Endothelial cell of umbilical vein (primary cell): Measurements from ENCODE around the gene CFAP57. TPM values are rescaled to one million over a fixed set of nuclear protein-coding genes. Genes with fewer than 3 reads are reported as not detected.
A peak's percentile ranks its signal among the peaks of the same experiment; 100 is the strongest.

Experiments
- BruUV-seq: library from RNA; stranded (reverse); fragments of 400-500 nt; replicated peaks from 2 replicates; lab custom pipeline; 2021; lab: Mats Ljungman, UMichigan
- CTCF ChIA-PET: fragments of 300-600, 350-600 bp; sonication (Branson Sonifier 250); formaldehyde crosslinking; loops from one replicate; lab custom pipeline; 2021; ENCODE audit warnings: antibody characterized with exemption, inconsistent platforms; lab: Charles Lee
- POLR2A ChIA-PET: fragments of 300-600, 350-600 bp; sonication (Branson Sonifier 250); formaldehyde crosslinking; loops from one replicate; lab custom pipeline; 2021; ENCODE audit warnings: antibody characterized with exemption, inconsistent platforms; lab: Charles Lee
- DNase-seq: peaks from one replicate; pipeline ENCODE4 v3.0.0-alpha.2; 2011; ENCODE audit warnings: low read depth, low spot score
- FAIRE-seq: peaks from 2 replicates; lab custom pipeline; 2011; peaks lifted over from hg19 to GRCh38; lab: Jason Lieb, UNC
- H2AFZ ChIP-seq: 2 replicates; pipeline ENCODE4 v1.6.0; 2012; ENCODE audit warnings: low read depth, low read length, control low read depth, inconsistent platforms
- H3K27ac ChIP-seq: 2 replicates; pipeline ENCODE4 v1.5.1; 2011; ENCODE audit warnings: low read depth, mild to moderate bottlenecking, control low read depth, low read length, moderate library complexity; ENCODE audit not compliant: insufficient read depth
- H3K27me3 ChIP-seq, 2 experiments: 2 replicates each; pipeline versions ENCODE4 v1.6.0 to v1.6.1; 2011; ENCODE audit warnings: low read length in 2 of 2, mixed read lengths in 1 of 2; ENCODE audit not compliant: control insufficient read depth in 2 of 2, insufficient read depth in 2 of 2
- H3K36me3 ChIP-seq, 2 experiments: 2 replicates in 1 of 2; 3 replicates in 1 of 2; pipeline ENCODE4 v1.5.1; 2011; ENCODE audit warnings: low read length in 2 of 2, mild to moderate bottlenecking in 1 of 2, moderate library complexity in 1 of 2; ENCODE audit not compliant: control insufficient read depth in 2 of 2, insufficient read depth in 2 of 2; ENCODE audit errors: extremely low read depth in 1 of 2
- H3K4me1 ChIP-seq: 3 replicates; pipeline ENCODE4 v1.5.1; 2011; ENCODE audit warnings: mild to moderate bottlenecking, low read length; ENCODE audit not compliant: control insufficient read depth, insufficient read depth; ENCODE audit errors: extremely low read depth
- H3K4me2 ChIP-seq: 2 replicates; pipeline ENCODE4 v1.6.1; 2011; ENCODE audit warnings: low read length, control low read depth, mixed read lengths; ENCODE audit not compliant: insufficient read depth
- H3K4me3 ChIP-seq, 3 experiments: fragments of 200-600 bp in 1 of 3; sonication (generic), shearing (Covaris generic) in 1 of 3; replicated peaks in 1 of 3; 2 replicates each; pipeline ENCODE4 v1.5.1; 2011 to 2016; ENCODE audit warnings: control low read depth in 3 of 3, low read length in 3 of 3, mild to moderate bottlenecking in 2 of 3, inconsistent platforms in 1 of 3, low read depth in 1 of 3, moderate library complexity in 1 of 3; ENCODE audit not compliant: insufficient read depth in 1 of 3
- H3K79me2 ChIP-seq: 2 replicates; pipeline ENCODE4 v1.6.0; 2012; ENCODE audit warnings: low read length, inconsistent platforms; ENCODE audit not compliant: control insufficient read depth, insufficient read depth
- H3K9ac ChIP-seq: replicated peaks from 2 replicates; pipeline ENCODE3; 2011; ENCODE audit warnings: low read length, control low read depth; ENCODE audit not compliant: insufficient read depth; ENCODE audit errors: extremely low read depth
- H3K9me1 ChIP-seq: replicated peaks from 3 replicates; pipeline ENCODE4 v1.6.0; 2011; ENCODE audit warnings: mild to moderate bottlenecking, low read length; ENCODE audit not compliant: control insufficient read depth, insufficient read depth; ENCODE audit errors: extremely low read depth
- H3K9me3 ChIP-seq: replicated peaks from 2 replicates; pipeline ENCODE4 v1.5.1; 2012; ENCODE audit warnings: low read length, inconsistent platforms; ENCODE audit not compliant: control insufficient read depth, insufficient read depth
- H4K20me1 ChIP-seq: replicated peaks from 2 replicates; pipeline ENCODE3; 2011; ENCODE audit warnings: mild to moderate bottlenecking, low read length; ENCODE audit not compliant: control insufficient read depth, insufficient read depth; ENCODE audit errors: extremely low read depth
- EZH2 ChIP-seq: IDR thresholded peaks from 2 replicates; pipeline ENCODE4 v1.6.1; 2012; ENCODE audit warnings: borderline replicate concordance, low read depth, mild to moderate bottlenecking, moderate library complexity, low read length, inconsistent platforms; ENCODE audit not compliant: severe bottlenecking
- FOS ChIP-seq: IDR thresholded peaks from 2 replicates; pipeline ENCODE4 v1.6.1; 2011; ENCODE audit warnings: mild to moderate bottlenecking, low read length, moderate library complexity, borderline replicate concordance; ENCODE audit not compliant: insufficient read depth
- GATA2 ChIP-seq: IDR thresholded peaks from 2 replicates; pipeline ENCODE4 v1.7.0; 2011; ENCODE audit warnings: low read depth, mild to moderate bottlenecking, moderate library complexity, mixed read lengths, low read length; ENCODE audit not compliant: insufficient read length, insufficient read depth
- JUN ChIP-seq: IDR thresholded peaks from 2 replicates; pipeline ENCODE4 v1.6.1; 2011; ENCODE audit warnings: borderline replicate concordance, low read depth; ENCODE audit not compliant: insufficient read length, insufficient read depth
- MYC ChIP-seq: IDR thresholded peaks from one replicate; pipeline ENCODE4 v1.6.1; 2011; ENCODE audit warnings: mild to moderate bottlenecking, low read depth, low read length
- POLR2A ChIP-seq: IDR thresholded peaks from 2 replicates; pipeline ENCODE4 v1.6.1; 2012; ENCODE audit warnings: low read depth, mild to moderate bottlenecking, control low read depth, low read length
- POLR2AphosphoS5 ChIP-seq: IDR thresholded peaks from 2 replicates; pipeline ENCODE4 v1.6.1; 2012; ENCODE audit warnings: low read depth, mild to moderate bottlenecking, control low read depth, low read length, moderate library complexity; ENCODE audit not compliant: insufficient read depth
- dilution Hi-C: fragments of 300-500 bp; cut with MboI; formaldehyde crosslinking; loops from one replicate; pipeline ENCODE4 v1.15.0; 2019; ENCODE audit warnings: low sequenced_read_pairs; ENCODE audit not compliant: extremely low pct_ligation_motif_present
- intact Hi-C: fragments of 100-400 bp; cut with micrococcal nuclease; formaldehyde crosslinking; loops from one replicate; pipeline ENCODE4 v1.10.0; 2022
- polyA plus RNA-seq, 4 experiments: library from polyadenylated mRNA; depleted of rRNA in 3 of 4; stranded (reverse) in 3 of 4; unstranded in 1 of 4; fragments of >200 nt; gene quantifications; 2 replicates each; pipeline versions ENCODE4 v1.2.1 to v1.2.3, GENCODE V29; 2011 to 2012; ENCODE audit warnings: missing spikeins in 1 of 4
- total RNA-seq: library from RNA; stranded (reverse); gene quantifications from 2 replicates; pipeline ENCODE4 v1.2.3, GENCODE V29; 2021
- TF ChIP-seq, protein P1 (sequence below): IDR thresholded peaks from 2 replicates; pipeline ENCODE4 v1.6.1; 2011; ENCODE audit not compliant: insufficient read depth, insufficient read length
- TF ChIP-seq, protein P2 (sequence below), 2 donors: IDR thresholded peaks; 1 replicate in 1 of 2; 2 replicates in 1 of 2; pipeline ENCODE4 v1.5.1; 2011; ENCODE audit warnings: low read length in 2 of 2, mild to moderate bottlenecking in 2 of 2, moderate library complexity in 2 of 2, control low read depth in 1 of 2, inconsistent platforms in 1 of 2, low read depth in 1 of 2; ENCODE audit not compliant: insufficient read depth in 1 of 2; ENCODE audit errors: extremely low read depth in 1 of 2

Gene CFAP57
- total and polyA plus RNA-seq, 2 donors (not counting 3 experiments of a cell fraction or from before 2014, with no cell fraction given), result 0.88 to 0.91 TPM

DNA sequence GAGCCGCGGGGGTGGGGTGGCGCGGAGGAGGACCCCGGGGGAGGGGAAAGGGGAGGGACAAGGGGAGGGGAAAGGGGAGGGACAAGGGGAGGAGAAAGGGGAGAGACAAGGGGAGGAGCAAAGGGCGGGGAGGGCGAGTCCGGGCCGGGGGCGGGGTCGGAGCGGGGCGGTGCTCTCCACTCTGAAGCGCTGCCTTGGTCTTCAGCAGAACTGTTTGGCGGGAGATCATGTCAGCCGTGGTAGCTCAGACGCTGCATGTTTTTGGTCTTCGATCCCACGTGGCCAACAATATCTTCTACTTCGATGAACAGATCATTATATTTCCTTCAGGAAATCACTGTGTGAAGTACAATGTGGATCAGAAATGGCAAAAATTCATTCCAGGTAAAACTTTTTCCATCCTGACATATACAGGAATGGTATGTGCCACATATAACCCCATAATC is 420 bp downstream of the CFAP57 start:
- CTCF ChIA-PET, result interaction anchor here (1.7 to 2.3 kb wide), 5 partner anchors 33 to 259 kb away, joined by 6 to 14 read pairs (median 9); no protein-coding TSS in a partner anchor
- H3K27ac ChIP-seq, result peak overlapping the region; percentile 30

DNA sequence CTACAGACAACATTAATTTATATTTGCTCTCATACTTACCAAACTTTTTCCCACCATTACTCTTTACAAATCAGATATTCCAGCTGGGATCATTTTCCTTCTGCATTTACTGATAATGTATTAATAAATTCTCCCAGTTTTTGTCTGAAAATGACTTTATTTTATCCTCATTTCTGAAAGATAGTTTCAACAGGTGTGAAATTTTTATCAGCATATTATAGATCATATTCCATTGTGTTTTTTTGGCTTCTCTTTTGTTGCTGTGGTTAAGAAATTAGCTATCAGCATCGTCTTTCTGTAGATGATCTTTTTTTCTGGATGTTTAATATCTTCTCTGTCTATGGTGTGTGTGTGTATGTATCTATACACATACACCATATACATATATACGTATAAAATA is 2.7 kb downstream of the CFAP57 start:
- Histone ChIP-seq H3K4me3 (no peak overlapping the region), H3K27me3 (peaks cover 0 to 4% of the 10 kb centered on the region in 2 experiments), H2AFZ (no peak overlapping the region), H3K9ac (no peak overlapping the region), H3K27ac (no peak overlapping the region), H3K4me1 (peaks cover 12% of the 10 kb centered on the region), H3K79me2 (peaks cover 21% of the 10 kb centered on the region), H3K4me2 (no peak overlapping the region), H3K36me3 (peaks cover 0 to 2% of the 10 kb centered on the region in 2 experiments), H4K20me1 (no peaks in the 10 kb centered on the region), H3K9me1 (no peaks in the 10 kb centered on the region), H3K9me3 (no peaks in the 10 kb centered on the region)
- intact Hi-C loops (no loop called here), dilution Hi-C loops (no loop called here)
- no peak for DNase-seq
- BruUV-seq, result no TSS peak
- POLR2A ChIA-PET, result no interaction called here
- CTCF ChIA-PET, result no interaction called here
- no peak for FAIRE-seq
- TF ChIP-seq POLR2AphosphoS5 (no peak), JUN (no peak), MYC (no peak), GATA2 (no peak), EZH2 (no peak), POLR2A (no peak), FOS (no peak)
- TF ChIP-seq, protein P1, sequence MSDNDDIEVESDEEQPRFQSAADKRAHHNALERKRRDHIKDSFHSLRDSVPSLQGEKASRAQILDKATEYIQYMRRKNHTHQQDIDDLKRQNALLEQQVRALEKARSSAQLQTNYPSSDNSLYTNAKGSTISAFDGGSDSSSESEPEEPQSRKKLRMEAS, result no peak
- TF ChIP-seq, protein P2, sequence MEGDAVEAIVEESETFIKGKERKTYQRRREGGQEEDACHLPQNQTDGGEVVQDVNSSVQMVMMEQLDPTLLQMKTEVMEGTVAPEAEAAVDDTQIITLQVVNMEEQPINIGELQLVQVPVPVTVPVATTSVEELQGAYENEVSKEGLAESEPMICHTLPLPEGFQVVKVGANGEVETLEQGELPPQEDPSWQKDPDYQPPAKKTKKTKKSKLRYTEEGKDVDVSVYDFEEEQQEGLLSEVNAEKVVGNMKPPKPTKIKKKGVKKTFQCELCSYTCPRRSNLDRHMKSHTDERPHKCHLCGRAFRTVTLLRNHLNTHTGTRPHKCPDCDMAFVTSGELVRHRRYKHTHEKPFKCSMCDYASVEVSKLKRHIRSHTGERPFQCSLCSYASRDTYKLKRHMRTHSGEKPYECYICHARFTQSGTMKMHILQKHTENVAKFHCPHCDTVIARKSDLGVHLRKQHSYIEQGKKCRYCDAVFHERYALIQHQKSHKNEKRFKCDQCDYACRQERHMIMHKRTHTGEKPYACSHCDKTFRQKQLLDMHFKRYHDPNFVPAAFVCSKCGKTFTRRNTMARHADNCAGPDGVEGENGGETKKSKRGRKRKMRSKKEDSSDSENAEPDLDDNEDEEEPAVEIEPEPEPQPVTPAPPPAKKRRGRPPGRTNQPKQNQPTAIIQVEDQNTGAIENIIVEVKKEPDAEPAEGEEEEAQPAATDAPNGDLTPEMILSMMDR (IDR thresholded peaks at IDR 0.05; ENCODE audit: extremely low read depth in 1 of 2, insufficient read depth in 1 of 2, low read depth in 1 of 2, low read length in 2 of 2), result no peak

More for the DNA sequence above, 420 bp downstream of the CFAP57 start:
- TF ChIP-seq FOS (no peak), JUN (no peak)
- TF ChIP-seq, protein P1, result peak; percentile 67
- H3K27me3 ChIP-seq, result peaks cover 0 to 4% of the 10 kb centered on the region in 2 experiments
- H4K20me1 ChIP-seq, result no peaks in the 10 kb centered on the region
- dilution Hi-C loops (no loop called here), intact Hi-C loops (loop anchor here (1.0 kb wide), 2 partner anchors 35 to 129 kb away; no protein-coding TSS in a partner anchor)
- H3K4me1 ChIP-seq, result peaks cover 12% of the 10 kb centered on the region
- no peaks in the 10 kb centered on the region for H3K9me1 ChIP-seq
- peak overlapping the region; percentile 43 for H3K9ac ChIP-seq
- H3K36me3 ChIP-seq, result peaks cover 8% of the 10 kb centered on the region in 2 experiments
- DNase-seq (peak; percentile 77), FAIRE-seq (no peak)
- H3K79me2 ChIP-seq, result peaks cover 30% of the 10 kb centered on the region
- peak overlapping the region; percentile 21 for H3K4me2 ChIP-seq
- H2AFZ ChIP-seq, result peak overlapping the region; percentile 77
- BruUV-seq, result no TSS peak
- H3K9me3 ChIP-seq, result no peaks in the 10 kb centered on the region
- H3K4me3 ChIP-seq, result peak overlapping the region; percentile 6 to 81 (median 51)
- POLR2A ChIA-PET, result interaction anchor here (3.5 kb wide), 1 partner anchor 34 kb away, joined by 23 read pairs; no protein-coding TSS in a partner anchor
